ENCODE results near the gene ZNF230. TPM values are rescaled to one million over a fixed set of nuclear protein-coding genes. Genes with fewer than 3 reads are reported as not detected.

The ZNF230 gene

Small RNAs within 50 kb of the gene (small RNA-seq; reads per million reads assigned to genes)
- not detected for gene AC006213.5 (ENCODE audit: low read depth)

Data from mesenchymal stem cell (in vitro differentiated cells and primary cell).